Peyer's patch (tissue), 4 donors: ENCODE measurements around the gene ZSCAN5A. TPM values are rescaled to one million over a fixed set of nuclear protein-coding genes. Genes with fewer than 3 reads are reported as not detected.
A peak's percentile ranks its signal among the peaks of the same experiment; 100 is the strongest.
"Not testable (repeated sequence)": the region's sequence is repeated elsewhere in the genome, so short reads cannot be mapped to it uniquely, and the experiment has no call there.

Source experiments
- DNase-seq, 3 donors: peaks; one replicate each; pipeline ENCODE4 v3.0.0-alpha.2; 2017 to 2019
- H3K27ac ChIP-seq, 4 donors: fragments of 200-600 bp; sonication (generic); one replicate each; pipeline ENCODE4 v1.5.1; 2016 to 2019
- H3K27me3 ChIP-seq, 2 donors: fragments of 200-600 bp; sonication (generic); one replicate each; pipeline ENCODE4 v1.5.1; 2019
- H3K36me3 ChIP-seq, 3 donors: fragments of 200-600 bp; sonication (generic); one replicate each; pipeline ENCODE4 v1.5.1; 2016 to 2019
- H3K4me1 ChIP-seq, 4 donors: fragments of 200-600 bp; sonication (generic); one replicate each; pipeline ENCODE4 v1.5.1; 2016 to 2019
- H3K4me3 ChIP-seq, 4 donors: fragments of 200-600 bp; sonication (generic); 1 replicate in 3 of 4; 2 replicates in 1 of 4; pipeline ENCODE4 v1.5.1; 2016 to 2019; ENCODE audit warnings: mild to moderate bottlenecking in 1 of 4
- H3K9me3 ChIP-seq, 4 donors: fragments of 200-600 bp; sonication (generic); one replicate each; pipeline ENCODE4 v1.5.1; 2016 to 2019; ENCODE audit warnings: mild to moderate bottlenecking in 1 of 4
- POLR2A ChIP-seq, 2 donors: fragments of 450-650 bp; IDR thresholded peaks; one replicate each; pipeline ENCODE4 v1.5.1; 2017; ENCODE audit warnings: antibody characterized with exemption in 2 of 2, mild to moderate bottlenecking in 2 of 2, moderate library complexity in 2 of 2
- total RNA-seq, 4 donors: library from RNA; depleted of rRNA; stranded (reverse); fragments of >200 nt; gene quantifications; one replicate each; pipeline ENCODE4 v1.1.0, GENCODE V29; 2016
- TF ChIP-seq, protein P1 (sequence below), 6 experiments: fragments of 450-650 bp in 4 of 6; fragments of 200-600 bp in 2 of 6; sonication (generic) in 1 of 6; IDR thresholded peaks; one replicate each; pipeline ENCODE4 v1.5.1; 2017 to 2019; ENCODE audit warnings: antibody characterized with exemption in 6 of 6, mild to moderate bottlenecking in 3 of 6, moderate library complexity in 1 of 6

Gene ZSCAN5A
- total RNA-seq, 4 donors from 2014 or later: 14.9 to 19.0 (median 15.3) TPM

- no peak overlapping the region for H3K27ac ChIP-seq
- no peak overlapping the region for H3K4me3 ChIP-seq
- no peaks in the 10 kb centered on the region for H3K9me3 ChIP-seq
- peak in 2 of 3 donors; percentile 63 to 74 for DNase-seq
- no peaks in the 10 kb centered on the region for H3K4me1 ChIP-seq
- TF ChIP-seq POLR2A (IDR thresholded peaks at IDR 0.05): no peak
- TF ChIP-seq, protein P1, sequence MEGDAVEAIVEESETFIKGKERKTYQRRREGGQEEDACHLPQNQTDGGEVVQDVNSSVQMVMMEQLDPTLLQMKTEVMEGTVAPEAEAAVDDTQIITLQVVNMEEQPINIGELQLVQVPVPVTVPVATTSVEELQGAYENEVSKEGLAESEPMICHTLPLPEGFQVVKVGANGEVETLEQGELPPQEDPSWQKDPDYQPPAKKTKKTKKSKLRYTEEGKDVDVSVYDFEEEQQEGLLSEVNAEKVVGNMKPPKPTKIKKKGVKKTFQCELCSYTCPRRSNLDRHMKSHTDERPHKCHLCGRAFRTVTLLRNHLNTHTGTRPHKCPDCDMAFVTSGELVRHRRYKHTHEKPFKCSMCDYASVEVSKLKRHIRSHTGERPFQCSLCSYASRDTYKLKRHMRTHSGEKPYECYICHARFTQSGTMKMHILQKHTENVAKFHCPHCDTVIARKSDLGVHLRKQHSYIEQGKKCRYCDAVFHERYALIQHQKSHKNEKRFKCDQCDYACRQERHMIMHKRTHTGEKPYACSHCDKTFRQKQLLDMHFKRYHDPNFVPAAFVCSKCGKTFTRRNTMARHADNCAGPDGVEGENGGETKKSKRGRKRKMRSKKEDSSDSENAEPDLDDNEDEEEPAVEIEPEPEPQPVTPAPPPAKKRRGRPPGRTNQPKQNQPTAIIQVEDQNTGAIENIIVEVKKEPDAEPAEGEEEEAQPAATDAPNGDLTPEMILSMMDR (IDR thresholded peaks at IDR 0.05): peak; percentile 68 to 92 (median 75)
- no peaks in the 10 kb centered on the region for H3K36me3 ChIP-seq
- H3K27me3 ChIP-seq: no peaks in the 10 kb centered on the region
Observed at GRCh38 chr19:56350416-56351045, 35.9 kb upstream of the ZSCAN5A start.

DNA sequence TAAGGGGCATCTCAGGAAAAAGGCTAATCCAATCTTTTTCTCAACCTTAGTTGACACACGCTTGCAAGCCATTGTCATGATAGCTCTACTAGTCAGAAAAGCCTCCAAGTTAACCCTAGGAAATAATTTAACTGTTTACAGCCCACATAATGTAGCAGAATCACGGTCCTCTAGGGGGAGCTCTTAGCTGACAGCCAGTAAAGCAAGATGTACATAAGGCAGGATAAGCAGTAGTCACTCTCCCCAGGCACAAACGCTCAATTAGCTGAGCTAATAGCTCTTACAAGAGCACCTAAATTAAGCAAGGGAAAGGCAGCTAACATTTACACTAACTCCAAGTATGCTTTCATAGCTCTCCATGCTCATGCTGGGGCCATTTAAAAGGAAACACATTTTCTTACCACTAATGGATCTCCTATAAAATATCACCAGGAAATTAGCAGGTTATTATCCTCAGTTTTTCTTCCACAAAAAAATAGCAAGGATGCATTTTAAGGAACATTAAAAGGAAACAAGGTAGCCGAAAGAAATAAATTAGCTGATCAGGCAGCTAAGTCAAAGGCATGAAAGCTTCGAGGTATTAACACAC is 33.7 kb upstream of the ZSCAN5A start:
- no peaks in the 10 kb centered on the region for H3K27me3 ChIP-seq
- H3K9me3 ChIP-seq: no peaks in the 10 kb centered on the region
- no peak overlapping the region for H3K4me3 ChIP-seq
- DNase-seq: no peak
- no peaks in the 10 kb centered on the region for H3K36me3 ChIP-seq
- no peak overlapping the region for H3K27ac ChIP-seq
- TF ChIP-seq, protein P1 (IDR thresholded peaks at IDR 0.05): peak in 3 of 6 experiments; percentile 7 to 17 (median 16)
- TF ChIP-seq POLR2A (IDR thresholded peaks at IDR 0.05): no peak
- no peaks in the 10 kb centered on the region for H3K4me1 ChIP-seq

DNA sequence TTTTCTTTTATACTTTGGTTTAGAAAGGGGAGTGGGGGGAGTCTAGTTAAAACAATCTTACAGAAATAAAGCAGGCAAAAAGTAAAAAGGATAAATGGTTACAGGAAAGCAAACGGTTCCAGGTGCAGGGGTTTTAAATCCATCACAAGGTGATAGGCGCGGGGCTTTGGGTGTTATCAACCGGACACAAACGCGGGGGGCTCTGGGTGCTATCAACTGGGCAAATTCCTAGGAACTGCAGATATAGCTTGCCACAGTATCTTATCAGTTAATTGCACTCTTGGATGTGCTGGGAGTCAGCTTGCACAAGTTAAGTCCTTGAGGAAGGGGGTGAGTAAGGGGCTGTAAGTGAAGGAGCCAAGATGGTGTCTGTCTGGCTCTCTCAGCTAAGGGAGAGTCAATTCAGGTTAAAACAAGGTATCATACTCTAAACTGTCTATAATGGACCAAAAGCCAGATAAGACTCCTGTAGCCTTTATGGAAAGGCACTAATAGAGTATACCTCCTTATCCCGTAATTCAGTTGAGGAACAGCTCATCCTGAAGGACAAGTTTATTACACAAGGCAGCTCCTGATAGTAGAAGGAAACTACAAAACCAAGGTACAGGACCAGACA is 32.6 kb upstream of the ZSCAN5A start:
- Histone ChIP-seq H3K27ac (no peak overlapping the region), H3K36me3 (no peaks in the 10 kb centered on the region), H3K4me3 (no peak overlapping the region), H3K4me1 (no peaks in the 10 kb centered on the region), H3K9me3 (no peaks in the 10 kb centered on the region), H3K27me3 (no peaks in the 10 kb centered on the region)
- TF ChIP-seq POLR2A (IDR thresholded peaks at IDR 0.05): no peak
- TF ChIP-seq, protein P1 (IDR thresholded peaks at IDR 0.05): no peak
- no peak for DNase-seq

GRCh38 chr19:56341948-56342347 is 27.3 kb upstream of the ZSCAN5A start:
- Histone ChIP-seq H3K27me3 (no peaks in the 10 kb centered on the region), H3K4me3 (no peak overlapping the region), H3K4me1 (no peaks in the 10 kb centered on the region), H3K36me3 (no peaks in the 10 kb centered on the region), H3K27ac (no peak overlapping the region), H3K9me3 (no peaks in the 10 kb centered on the region)
- no peak for DNase-seq
- TF ChIP-seq, protein P1 (IDR thresholded peaks at IDR 0.05): no peak
- TF ChIP-seq POLR2A (IDR thresholded peaks at IDR 0.05): no peak

GRCh38 chr19:56339031-56339430 is 24.4 kb upstream of the ZSCAN5A start:
- not testable (repeated sequence) for H3K4me1 ChIP-seq, H3K36me3 ChIP-seq, H3K27ac ChIP-seq, H3K27me3 ChIP-seq, H3K4me3 ChIP-seq, DNase-seq, H3K9me3 ChIP-seq

GRCh38 chr19:56337077-56337476 is 22.4 kb upstream of the ZSCAN5A start:
- not testable (repeated sequence) for H3K4me1 ChIP-seq, H3K27me3 ChIP-seq, H3K4me3 ChIP-seq, H3K27ac ChIP-seq, H3K36me3 ChIP-seq, H3K9me3 ChIP-seq, DNase-seq

- H3K27ac ChIP-seq, H3K9me3 ChIP-seq, DNase-seq, H3K27me3 ChIP-seq, H3K4me1 ChIP-seq, H3K36me3 ChIP-seq, H3K4me3 ChIP-seq: not testable (repeated sequence)
Observed at GRCh38 chr19:56335371-56335770, 20.7 kb upstream of the ZSCAN5A start.
